ENCODE data around the gene GTF3C1.

The GTF3C1 gene

GRCh38 chr16:27480761-27481160, 69.0 kb downstream of the GTF3C1 start:
- Histone ChIP-seq H3K9ac (ENCODE audit: low read length) (no peak overlapping the region), H3K27me3 (ENCODE audit: control insufficient read depth, insufficient read depth, low read length) (no peaks in the 10 kb centered on the region), H3K9me3 (ENCODE audit: control insufficient read depth, low read length) (no peaks in the 10 kb centered on the region), H3K4me1 (ENCODE audit: control insufficient read depth, insufficient read depth, low read length) (no peaks in the 10 kb centered on the region), H3K4me3 (ENCODE audit: low read length) (no peak overlapping the region), H3K36me3 (ENCODE audit: control insufficient read depth, insufficient read depth, low read length) (peaks cover 36% of the 10 kb centered on the region)

- Histone ChIP-seq H3K36me3 (ENCODE audit: control insufficient read depth, insufficient read depth, low read length) (peaks cover 8% of the 10 kb centered on the region), H3K4me3 (ENCODE audit: low read length) (no peak overlapping the region), H3K27me3 (ENCODE audit: control insufficient read depth, insufficient read depth, low read length) (no peaks in the 10 kb centered on the region), H3K9ac (ENCODE audit: low read length) (no peak overlapping the region), H3K4me1 (ENCODE audit: control insufficient read depth, insufficient read depth, low read length) (no peaks in the 10 kb centered on the region), H3K9me3 (ENCODE audit: control insufficient read depth, low read length) (no peaks in the 10 kb centered on the region)
Observed at GRCh38 chr16:27476240-27476639, 73.5 kb downstream of the GTF3C1 start.

GRCh38 chr16:27475561-27475960, 74.2 kb downstream of the GTF3C1 start:
- no peaks in the 10 kb centered on the region for H3K4me1 ChIP-seq (ENCODE audit: control insufficient read depth, insufficient read depth, low read length)
- peaks cover 10% of the 10 kb centered on the region for H3K36me3 ChIP-seq (ENCODE audit: control insufficient read depth, insufficient read depth, low read length)
- no peak overlapping the region for H3K9ac ChIP-seq (ENCODE audit: low read length)
- H3K9me3 ChIP-seq (ENCODE audit: control insufficient read depth, low read length) = no peaks in the 10 kb centered on the region
- H3K27me3 ChIP-seq (ENCODE audit: control insufficient read depth, insufficient read depth, low read length) = no peaks in the 10 kb centered on the region
- H3K4me3 ChIP-seq (ENCODE audit: low read length) = no peak overlapping the region

- no peaks in the 10 kb centered on the region for H3K9me3 ChIP-seq (ENCODE audit: control insufficient read depth, low read length)
- H3K4me3 ChIP-seq (ENCODE audit: low read length) = no peak overlapping the region
- H3K27me3 ChIP-seq (ENCODE audit: control insufficient read depth, insufficient read depth, low read length) = no peaks in the 10 kb centered on the region
- H3K36me3 ChIP-seq (ENCODE audit: control insufficient read depth, insufficient read depth, low read length) = peaks cover 12% of the 10 kb centered on the region
- H3K4me1 ChIP-seq (ENCODE audit: control insufficient read depth, insufficient read depth, low read length) = no peaks in the 10 kb centered on the region
- H3K9ac ChIP-seq (ENCODE audit: low read length) = no peak overlapping the region
Observed at GRCh38 chr16:27474921-27475320, 74.8 kb downstream of the GTF3C1 start.

GRCh38 chr16:27474041-27474440, 75.7 kb downstream of the GTF3C1 start:
- H3K9ac ChIP-seq (ENCODE audit: low read length) = no peak overlapping the region
- no peak overlapping the region for H3K4me3 ChIP-seq (ENCODE audit: low read length)
- H3K9me3 ChIP-seq (ENCODE audit: control insufficient read depth, low read length) = no peaks in the 10 kb centered on the region
- no peaks in the 10 kb centered on the region for H3K27me3 ChIP-seq (ENCODE audit: control insufficient read depth, insufficient read depth, low read length)
- H3K36me3 ChIP-seq (ENCODE audit: control insufficient read depth, insufficient read depth, low read length) = peaks cover 20% of the 10 kb centered on the region
- H3K4me1 ChIP-seq (ENCODE audit: control insufficient read depth, insufficient read depth, low read length) = no peaks in the 10 kb centered on the region

- Histone ChIP-seq H3K4me1 (ENCODE audit: control insufficient read depth, insufficient read depth, low read length) (no peaks in the 10 kb centered on the region), H3K9me3 (ENCODE audit: control insufficient read depth, low read length) (no peaks in the 10 kb centered on the region), H3K36me3 (ENCODE audit: control insufficient read depth, insufficient read depth, low read length) (peaks cover 24% of the 10 kb centered on the region), H3K4me3 (ENCODE audit: low read length) (no peak overlapping the region), H3K9ac (ENCODE audit: low read length) (no peak overlapping the region), H3K27me3 (ENCODE audit: control insufficient read depth, insufficient read depth, low read length) (no peaks in the 10 kb centered on the region)
Observed at GRCh38 chr16:27473101-27473900, 76.4 kb downstream of the GTF3C1 start.

- Histone ChIP-seq H3K36me3 (ENCODE audit: control insufficient read depth, insufficient read depth, low read length) (peaks cover 24% of the 10 kb centered on the region), H3K9ac (ENCODE audit: low read length) (no peak overlapping the region), H3K9me3 (ENCODE audit: control insufficient read depth, low read length) (no peaks in the 10 kb centered on the region)
Observed at GRCh38 chr16:27472091-27473020, 77.4 kb downstream of the GTF3C1 start.

GRCh38 chr16:27471661-27472060, 78.1 kb downstream of the GTF3C1 start:
- no peak overlapping the region for H3K4me3 ChIP-seq (ENCODE audit: low read length)
- H3K9ac ChIP-seq (ENCODE audit: low read length) = no peak overlapping the region
- no peaks in the 10 kb centered on the region for H3K9me3 ChIP-seq (ENCODE audit: control insufficient read depth, low read length)
- H3K27me3 ChIP-seq (ENCODE audit: control insufficient read depth, insufficient read depth, low read length) = no peaks in the 10 kb centered on the region
- H3K4me1 ChIP-seq (ENCODE audit: control insufficient read depth, insufficient read depth, low read length) = no peaks in the 10 kb centered on the region
- peaks cover 24% of the 10 kb centered on the region for H3K36me3 ChIP-seq (ENCODE audit: control insufficient read depth, insufficient read depth, low read length)

More at GRCh38 chr16:27472091-27473020, 77.4 kb downstream of the GTF3C1 start:
- Histone ChIP-seq H3K4me3 (ENCODE audit: low read length) (no peak overlapping the region), H3K4me1 (ENCODE audit: control insufficient read depth, insufficient read depth, low read length) (no peaks in the 10 kb centered on the region), H3K27me3 (ENCODE audit: control insufficient read depth, insufficient read depth, low read length) (no peaks in the 10 kb centered on the region)

GRCh38 chr16:27470567-27471431, 78.9 kb downstream of the GTF3C1 start:
- Histone ChIP-seq H3K9ac (ENCODE audit: low read length) (no peak overlapping the region), H3K36me3 (ENCODE audit: control insufficient read depth, insufficient read depth, low read length) (peaks cover 26% of the 10 kb centered on the region), H3K27me3 (ENCODE audit: control insufficient read depth, insufficient read depth, low read length) (no peaks in the 10 kb centered on the region)

GRCh38 chr16:27468941-27469531, 80.7 kb downstream of the GTF3C1 start:
- Histone ChIP-seq H3K4me1 (ENCODE audit: control insufficient read depth, insufficient read depth, low read length) (no peaks in the 10 kb centered on the region), H3K9me3 (ENCODE audit: control insufficient read depth, low read length) (no peaks in the 10 kb centered on the region), H3K9ac (ENCODE audit: low read length) (no peak overlapping the region), H3K36me3 (ENCODE audit: control insufficient read depth, insufficient read depth, low read length) (peaks cover 36% of the 10 kb centered on the region), H3K27me3 (ENCODE audit: control insufficient read depth, insufficient read depth, low read length) (no peaks in the 10 kb centered on the region), H3K4me3 (ENCODE audit: low read length) (no peak overlapping the region)

More at GRCh38 chr16:27470567-27471431, 78.9 kb downstream of the GTF3C1 start:
- H3K4me1 ChIP-seq (ENCODE audit: control insufficient read depth, insufficient read depth, low read length) = no peaks in the 10 kb centered on the region
- H3K9me3 ChIP-seq (ENCODE audit: control insufficient read depth, low read length) = no peaks in the 10 kb centered on the region
- no peak overlapping the region for H3K4me3 ChIP-seq (ENCODE audit: low read length)

GRCh38 chr16:27465483-27465879, 84.2 kb downstream of the GTF3C1 start:
- Histone ChIP-seq H3K4me3 (ENCODE audit: low read length) (no peak overlapping the region), H3K4me1 (ENCODE audit: control insufficient read depth, insufficient read depth, low read length) (no peaks in the 10 kb centered on the region), H3K36me3 (ENCODE audit: control insufficient read depth, insufficient read depth, low read length) (peaks cover 26% of the 10 kb centered on the region), H3K27me3 (ENCODE audit: control insufficient read depth, insufficient read depth, low read length) (no peaks in the 10 kb centered on the region), H3K9me3 (ENCODE audit: control insufficient read depth, low read length) (no peaks in the 10 kb centered on the region), H3K9ac (ENCODE audit: low read length) (no peak overlapping the region)

Data from mucosa of stomach (tissue), 1 donor.